A549 (cell line): ENCODE data around the gene MOB1A.

Source experiments
- CHD4 ChIP-seq: fragments of 200-600 bp; sonication (generic); IDR thresholded peaks from 2 replicates; pipeline ENCODE4 v1.6.1; 2016; ENCODE audit warnings: antibody characterized with exemption, mild to moderate bottlenecking, borderline replicate concordance
- CTCF ChIP-seq: fragments of >200 bp; sonication (Bioruptor Twin); formaldehyde crosslinking; IDR thresholded peaks from 3 replicates; pipeline ENCODE4 v1.5.1; 2016
- EP300 ChIP-seq, 2 experiments: fragments of >200 bp; sonication (Bioruptor Twin); formaldehyde crosslinking; IDR thresholded peaks; 2 replicates in 1 of 2; 3 replicates in 1 of 2; pipeline ENCODE4 v1.6.1; 2016 to 2017
- MAZ ChIP-seq: fragments of 150-350 bp; IDR thresholded peaks from 2 replicates; pipeline ENCODE4 v1.6.1; 2014; ENCODE audit warnings: antibody characterized with exemption, low read depth, low read length, borderline replicate concordance
- POLR2A ChIP-seq: IDR thresholded peaks from 2 replicates; pipeline ENCODE4 v1.6.1; 2012; ENCODE audit warnings: mild to moderate bottlenecking, low read length
- RFX5 ChIP-seq: fragments of 450-650 bp; IDR thresholded peaks from 2 replicates; pipeline ENCODE4 v1.7.1; 2014; ENCODE audit warnings: antibody characterized with exemption, mild to moderate bottlenecking, moderate library complexity
- SMC3 ChIP-seq: fragments of >200 bp; sonication (Bioruptor Twin); formaldehyde crosslinking; IDR thresholded peaks from 3 replicates; pipeline ENCODE4 v1.6.1; 2018; ENCODE audit warnings: inconsistent platforms

GRCh38 chr2:74199275-74199701 is 20.6 kb upstream of the MOB1A start:
- no peak; the same call in 2 of the 3 replicates for TF ChIP-seq CTCF
- TF ChIP-seq MAZ = no peak
- TF ChIP-seq POLR2A = no peak
- TF ChIP-seq EP300 (IDR thresholded peaks at IDR 0.05) = no peak
- TF ChIP-seq RFX5 = no peak
- TF ChIP-seq SMC3 = no peak
- no peak for TF ChIP-seq CHD4
